ENCODE measurements around the gene SNAPC4.

- TF ChIP-seq POLR2A (IDR thresholded peaks at IDR 0.05; ENCODE audit: low read length) (no peak), GATA1 (IDR thresholded peaks at IDR 0.05; ENCODE audit: low read depth, low read length) (no peak)
Measured at GRCh38 chr9:136437430-136437829, 37.5 kb upstream of the SNAPC4 start.

Measured in erythroblast (primary cell).